ENCODE measurements around the gene HYCC1.

DNA sequence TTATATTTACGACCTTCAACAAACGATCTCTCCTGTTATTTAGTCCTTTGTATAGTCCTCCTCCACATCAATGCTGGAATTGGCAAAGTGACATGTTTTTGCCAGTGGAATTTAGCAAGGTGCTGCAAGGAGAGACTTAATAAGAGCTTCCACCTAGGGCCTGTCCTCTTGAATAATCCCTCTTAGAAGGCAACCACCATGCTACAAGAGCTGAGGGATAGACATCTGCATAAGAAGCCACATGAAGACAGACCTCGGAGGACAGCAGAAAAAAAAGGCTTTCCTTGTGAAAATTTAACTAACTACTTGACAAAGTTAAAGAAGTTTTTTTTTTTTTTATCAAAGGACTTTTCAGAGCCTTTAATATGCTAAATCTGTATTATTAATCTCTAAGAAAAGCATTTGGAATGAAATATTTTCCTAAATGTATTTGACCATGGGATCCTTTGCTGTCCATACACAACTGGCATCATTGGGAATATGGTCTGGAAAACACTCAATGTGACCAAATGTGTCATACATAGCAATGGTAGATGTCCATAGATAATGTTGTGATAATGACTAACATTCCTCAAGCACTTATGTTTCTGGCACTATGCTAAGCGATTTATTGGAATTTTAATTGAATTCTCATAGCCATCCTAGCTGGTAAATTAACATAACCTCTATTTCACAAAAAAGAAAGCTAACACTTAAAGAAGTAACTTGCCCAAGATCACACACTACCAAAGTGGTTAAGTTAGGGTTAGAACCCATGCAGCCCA lies 13.2 kb downstream of the HYCC1 start:
- TF ChIP-seq POLR2AphosphoS5 (IDR thresholded peaks at IDR 0.05) (no peak), POLR2A (IDR thresholded peaks at IDR 0.05) (no peak)

Measured in suprapubic skin (tissue), 4 donors.